ENCODE results near the gene NFIX. TPM values are rescaled to one million over a fixed set of nuclear protein-coding genes. Genes with fewer than 3 reads are reported as not detected.

NFIX gene
- total and polyA plus RNA-seq, 9 of the 15 experiments (the other 6 are each of a cell fraction or from before 2014, with no cell fraction given): 0.28 to 26.8 (median 5.4) TPM

DNA sequence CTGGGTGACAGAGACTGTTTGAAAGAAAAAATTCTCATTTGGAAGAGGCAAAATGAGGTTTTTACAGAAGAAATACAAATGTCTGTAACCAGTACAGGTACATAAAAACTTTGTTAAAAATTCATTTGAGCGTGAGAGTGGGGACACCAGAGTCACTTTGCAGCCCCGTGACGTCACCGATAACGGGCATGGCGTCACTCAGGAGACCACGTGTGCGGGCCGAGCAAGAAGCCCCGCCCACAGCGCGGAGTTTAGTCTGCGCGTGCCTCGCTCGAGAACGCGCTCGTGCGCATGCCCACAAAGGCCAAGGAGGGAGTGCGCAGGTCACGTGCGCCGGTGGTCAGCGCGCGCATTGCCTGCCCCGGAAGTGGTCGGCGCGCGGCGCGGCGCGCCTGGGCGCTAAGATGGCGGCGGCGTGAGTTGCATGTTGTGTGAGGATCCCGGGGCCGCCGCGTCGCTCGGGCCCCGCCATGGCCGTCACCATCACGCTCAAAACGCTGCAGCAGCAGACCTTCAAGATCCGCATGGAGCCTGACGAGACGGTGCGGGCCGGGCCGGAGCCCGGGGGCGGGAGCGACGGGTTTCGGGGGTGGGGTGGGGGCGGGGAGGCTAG, 49.7 kb upstream of the NFIX start, which contains the start of gene RAD23A (continued):
- TF ChIP-seq ZNF224 (CRISPR knock-in tag; IDR thresholded peaks at IDR 0.05): no peak
- TF ChIP-seq TEAD1 (CRISPR knock-in tag; IDR thresholded peaks at IDR 0.05): peak; percentile 86 to 90
- TF ChIP-seq, protein P1, sequence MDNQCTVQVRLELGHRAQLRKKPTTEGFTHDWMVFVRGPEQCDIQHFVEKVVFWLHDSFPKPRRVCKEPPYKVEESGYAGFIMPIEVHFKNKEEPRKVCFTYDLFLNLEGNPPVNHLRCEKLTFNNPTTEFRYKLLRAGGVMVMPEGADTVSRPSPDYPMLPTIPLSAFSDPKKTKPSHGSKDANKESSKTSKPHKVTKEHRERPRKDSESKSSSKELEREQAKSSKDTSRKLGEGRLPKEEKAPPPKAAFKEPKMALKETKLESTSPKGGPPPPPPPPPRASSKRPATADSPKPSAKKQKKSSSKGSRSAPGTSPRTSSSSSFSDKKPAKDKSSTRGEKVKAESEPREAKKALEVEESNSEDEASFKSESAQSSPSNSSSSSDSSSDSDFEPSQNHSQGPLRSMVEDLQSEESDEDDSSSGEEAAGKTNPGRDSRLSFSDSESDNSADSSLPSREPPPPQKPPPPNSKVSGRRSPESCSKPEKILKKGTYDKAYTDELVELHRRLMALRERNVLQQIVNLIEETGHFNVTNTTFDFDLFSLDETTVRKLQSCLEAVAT (IDR thresholded peaks at IDR 0.05): peak in 1 of 2 experiments; percentile 15; a peak in 1 of 4 replicates
- peak; percentile 97 for TF ChIP-seq ERF (CRISPR knock-in tag; IDR thresholded peaks at IDR 0.05)
- TF ChIP-seq, protein P2, sequence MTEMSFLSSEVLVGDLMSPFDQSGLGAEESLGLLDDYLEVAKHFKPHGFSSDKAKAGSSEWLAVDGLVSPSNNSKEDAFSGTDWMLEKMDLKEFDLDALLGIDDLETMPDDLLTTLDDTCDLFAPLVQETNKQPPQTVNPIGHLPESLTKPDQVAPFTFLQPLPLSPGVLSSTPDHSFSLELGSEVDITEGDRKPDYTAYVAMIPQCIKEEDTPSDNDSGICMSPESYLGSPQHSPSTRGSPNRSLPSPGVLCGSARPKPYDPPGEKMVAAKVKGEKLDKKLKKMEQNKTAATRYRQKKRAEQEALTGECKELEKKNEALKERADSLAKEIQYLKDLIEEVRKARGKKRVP (CRISPR knock-in tag; IDR thresholded peaks at IDR 0.05): peak; percentile 77
- TF ChIP-seq HMG20B (CRISPR knock-in tag; IDR thresholded peaks at IDR 0.05): no peak
- TF ChIP-seq PHTF2 (CRISPR knock-in tag; IDR thresholded peaks at IDR 0.05): no peak; the same call in 1 of the 2 replicates
- TF ChIP-seq STAT5B (CRISPR knock-in tag; IDR thresholded peaks at IDR 0.05): no peak
- TF ChIP-seq, protein P3, sequence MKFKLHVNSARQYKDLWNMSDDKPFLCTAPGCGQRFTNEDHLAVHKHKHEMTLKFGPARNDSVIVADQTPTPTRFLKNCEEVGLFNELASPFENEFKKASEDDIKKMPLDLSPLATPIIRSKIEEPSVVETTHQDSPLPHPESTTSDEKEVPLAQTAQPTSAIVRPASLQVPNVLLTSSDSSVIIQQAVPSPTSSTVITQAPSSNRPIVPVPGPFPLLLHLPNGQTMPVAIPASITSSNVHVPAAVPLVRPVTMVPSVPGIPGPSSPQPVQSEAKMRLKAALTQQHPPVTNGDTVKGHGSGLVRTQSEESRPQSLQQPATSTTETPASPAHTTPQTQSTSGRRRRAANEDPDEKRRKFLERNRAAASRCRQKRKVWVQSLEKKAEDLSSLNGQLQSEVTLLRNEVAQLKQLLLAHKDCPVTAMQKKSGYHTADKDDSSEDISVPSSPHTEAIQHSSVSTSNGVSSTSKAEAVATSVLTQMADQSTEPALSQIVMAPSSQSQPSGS (CRISPR knock-in tag; IDR thresholded peaks at IDR 0.05): peak; percentile 68; the same call in 1 of the 2 replicates
- TF ChIP-seq, protein P4, sequence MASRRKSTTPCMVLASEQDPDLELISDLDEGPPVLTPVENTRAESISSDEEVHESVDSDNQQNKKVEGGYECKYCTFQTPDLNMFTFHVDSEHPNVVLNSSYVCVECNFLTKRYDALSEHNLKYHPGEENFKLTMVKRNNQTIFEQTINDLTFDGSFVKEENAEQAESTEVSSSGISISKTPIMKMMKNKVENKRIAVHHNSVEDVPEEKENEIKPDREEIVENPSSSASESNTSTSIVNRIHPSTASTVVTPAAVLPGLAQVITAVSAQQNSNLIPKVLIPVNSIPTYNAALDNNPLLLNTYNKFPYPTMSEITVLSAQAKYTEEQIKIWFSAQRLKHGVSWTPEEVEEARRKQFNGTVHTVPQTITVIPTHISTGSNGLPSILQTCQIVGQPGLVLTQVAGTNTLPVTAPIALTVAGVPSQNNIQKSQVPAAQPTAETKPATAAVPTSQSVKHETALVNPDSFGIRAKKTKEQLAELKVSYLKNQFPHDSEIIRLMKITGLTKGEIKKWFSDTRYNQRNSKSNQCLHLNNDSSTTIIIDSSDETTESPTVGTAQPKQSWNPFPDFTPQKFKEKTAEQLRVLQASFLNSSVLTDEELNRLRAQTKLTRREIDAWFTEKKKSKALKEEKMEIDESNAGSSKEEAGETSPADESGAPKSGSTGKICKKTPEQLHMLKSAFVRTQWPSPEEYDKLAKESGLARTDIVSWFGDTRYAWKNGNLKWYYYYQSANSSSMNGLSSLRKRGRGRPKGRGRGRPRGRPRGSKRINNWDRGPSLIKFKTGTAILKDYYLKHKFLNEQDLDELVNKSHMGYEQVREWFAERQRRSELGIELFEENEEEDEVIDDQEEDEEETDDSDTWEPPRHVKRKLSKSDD (conservative IDR thresholded peaks at IDR 0.05; ENCODE audit: low read length): no peak
- TF ChIP-seq KDM4B (IDR thresholded peaks at IDR 0.05; ENCODE audit: borderline replicate concordance in 2 of 2, low read depth in 1 of 2): peak in 1 of 2 experiments; percentile 72; a peak in 2 of 4 replicates
- no peak for TF ChIP-seq MTF1 (CRISPR knock-in tag; IDR thresholded peaks at IDR 0.05; ENCODE audit: borderline replicate concordance)
- TF ChIP-seq L3MBTL2 (IDR thresholded peaks at IDR 0.05): peak; percentile 59
- no peak for TF ChIP-seq HSF4 (CRISPR knock-in tag; IDR thresholded peaks at IDR 0.05; ENCODE audit: borderline replicate concordance)
- TF ChIP-seq CREM (IDR thresholded peaks at IDR 0.05; ENCODE audit: low read depth): peak; percentile 100
- TF ChIP-seq, protein P5, sequence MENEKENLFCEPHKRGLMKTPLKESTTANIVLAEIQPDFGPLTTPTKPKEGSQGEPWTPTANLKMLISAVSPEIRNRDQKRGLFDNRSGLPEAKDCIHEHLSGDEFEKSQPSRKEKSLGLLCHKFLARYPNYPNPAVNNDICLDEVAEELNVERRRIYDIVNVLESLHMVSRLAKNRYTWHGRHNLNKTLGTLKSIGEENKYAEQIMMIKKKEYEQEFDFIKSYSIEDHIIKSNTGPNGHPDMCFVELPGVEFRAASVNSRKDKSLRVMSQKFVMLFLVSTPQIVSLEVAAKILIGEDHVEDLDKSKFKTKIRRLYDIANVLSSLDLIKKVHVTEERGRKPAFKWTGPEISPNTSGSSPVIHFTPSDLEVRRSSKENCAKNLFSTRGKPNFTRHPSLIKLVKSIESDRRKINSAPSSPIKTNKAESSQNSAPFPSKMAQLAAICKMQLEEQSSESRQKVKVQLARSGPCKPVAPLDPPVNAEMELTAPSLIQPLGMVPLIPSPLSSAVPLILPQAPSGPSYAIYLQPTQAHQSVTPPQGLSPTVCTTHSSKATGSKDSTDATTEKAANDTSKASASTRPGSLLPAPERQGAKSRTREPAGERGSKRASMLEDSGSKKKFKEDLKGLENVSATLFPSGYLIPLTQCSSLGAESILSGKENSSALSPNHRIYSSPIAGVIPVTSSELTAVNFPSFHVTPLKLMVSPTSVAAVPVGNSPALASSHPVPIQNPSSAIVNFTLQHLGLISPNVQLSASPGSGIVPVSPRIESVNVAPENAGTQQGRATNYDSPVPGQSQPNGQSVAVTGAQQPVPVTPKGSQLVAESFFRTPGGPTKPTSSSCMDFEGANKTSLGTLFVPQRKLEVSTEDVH (IDR thresholded peaks at IDR 0.05; ENCODE audit: low read depth, partially characterized antibody): peak; percentile 95
- TF ChIP-seq DIDO1 (tag; IDR thresholded peaks at IDR 0.05; ENCODE audit: low read depth): no peak
- no peak for TF ChIP-seq BRD9 (IDR thresholded peaks at IDR 0.05; ENCODE audit: low read depth, partially characterized antibody)
- peak; percentile 98 for TF ChIP-seq RAD51 (IDR thresholded peaks at IDR 0.05; ENCODE audit: borderline replicate concordance, low read depth)
